ENCODE data around the gene TEX2. TPM values are rescaled to one million over a fixed set of nuclear protein-coding genes. Genes with fewer than 3 reads are reported as not detected.

Gene TEX2
- total and polyA plus RNA-seq, 2 donors (not counting 3 experiments of a cell fraction or from before 2014, with no cell fraction given): 13.3 to 25.8 TPM

DNA sequence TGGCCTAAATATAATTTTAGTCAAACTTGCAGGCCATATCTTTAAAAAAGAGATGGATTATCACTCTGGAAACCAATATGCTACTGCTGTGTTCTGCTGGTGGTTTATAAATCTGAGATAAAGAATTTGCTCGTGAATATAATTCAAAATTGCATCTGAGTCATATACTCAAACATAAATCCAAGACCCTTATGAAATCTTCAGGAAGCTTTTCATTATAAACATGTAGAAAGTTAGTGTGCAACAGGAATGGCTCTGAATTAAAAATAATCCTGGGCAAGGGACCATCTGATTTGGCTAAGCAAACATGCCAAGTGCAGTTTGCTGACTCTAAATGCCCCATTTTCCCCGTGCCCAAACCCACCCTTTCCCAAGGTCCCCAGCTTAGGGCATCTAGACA, 57.3 kb downstream of the TEX2 start:
- H3K36me3 ChIP-seq (ENCODE audit: control insufficient read depth in 2 of 2, extremely low read depth in 1 of 2, insufficient read depth in 2 of 2, low read length in 2 of 2): no peaks in the 10 kb centered on the region
- no peak for FAIRE-seq
- POLR2A ChIA-PET: interaction anchor here (0.7 kb wide), 1 partner anchor 22 kb away, joined by 7 read pairs; no protein-coding TSS in a partner anchor
- no peaks in the 10 kb centered on the region for H4K20me1 ChIP-seq (replicated peaks; ENCODE audit: control insufficient read depth, extremely low read depth, insufficient read depth, low read length)
- H3K9me3 ChIP-seq (replicated peaks; ENCODE audit: control insufficient read depth, insufficient read depth, low read length): no peaks in the 10 kb centered on the region
- no peaks in the 10 kb centered on the region for H3K9me1 ChIP-seq (replicated peaks; ENCODE audit: control insufficient read depth, extremely low read depth, insufficient read depth, low read length)
- H3K27me3 ChIP-seq (ENCODE audit: control insufficient read depth in 2 of 2, insufficient read depth in 2 of 2, low read length in 2 of 2): no peaks in the 10 kb centered on the region
- no TSS peak for BruUV-seq (replicated peaks)
- DNase-seq (ENCODE audit: low read depth, low spot score): no peak
- dilution Hi-C loops (cut with MboI; ENCODE audit: extremely low pct_ligation_motif_present, low sequenced_read_pairs) (no loop called here), intact Hi-C loops (cut with micrococcal nuclease) (no loop called here)
- no peak overlapping the region for H3K4me3 ChIP-seq (replicated peaks in 1 of 3; ENCODE audit: insufficient read depth in 1 of 3, low read depth in 1 of 3, low read length in 3 of 3)
- no peak overlapping the region for H3K4me2 ChIP-seq (ENCODE audit: insufficient read depth, low read length)
- H2AFZ ChIP-seq (ENCODE audit: low read depth, low read length): no peak overlapping the region
- CTCF ChIA-PET: interaction anchor here (0.9 to 2.2 kb wide), 6 partner anchors 8 to 84 kb away, joined by 3 to 7 read pairs (median 4); no protein-coding TSS in a partner anchor
- TF ChIP-seq, protein P1, sequence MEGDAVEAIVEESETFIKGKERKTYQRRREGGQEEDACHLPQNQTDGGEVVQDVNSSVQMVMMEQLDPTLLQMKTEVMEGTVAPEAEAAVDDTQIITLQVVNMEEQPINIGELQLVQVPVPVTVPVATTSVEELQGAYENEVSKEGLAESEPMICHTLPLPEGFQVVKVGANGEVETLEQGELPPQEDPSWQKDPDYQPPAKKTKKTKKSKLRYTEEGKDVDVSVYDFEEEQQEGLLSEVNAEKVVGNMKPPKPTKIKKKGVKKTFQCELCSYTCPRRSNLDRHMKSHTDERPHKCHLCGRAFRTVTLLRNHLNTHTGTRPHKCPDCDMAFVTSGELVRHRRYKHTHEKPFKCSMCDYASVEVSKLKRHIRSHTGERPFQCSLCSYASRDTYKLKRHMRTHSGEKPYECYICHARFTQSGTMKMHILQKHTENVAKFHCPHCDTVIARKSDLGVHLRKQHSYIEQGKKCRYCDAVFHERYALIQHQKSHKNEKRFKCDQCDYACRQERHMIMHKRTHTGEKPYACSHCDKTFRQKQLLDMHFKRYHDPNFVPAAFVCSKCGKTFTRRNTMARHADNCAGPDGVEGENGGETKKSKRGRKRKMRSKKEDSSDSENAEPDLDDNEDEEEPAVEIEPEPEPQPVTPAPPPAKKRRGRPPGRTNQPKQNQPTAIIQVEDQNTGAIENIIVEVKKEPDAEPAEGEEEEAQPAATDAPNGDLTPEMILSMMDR (IDR thresholded peaks at IDR 0.05; ENCODE audit: extremely low read depth in 1 of 2, insufficient read depth in 1 of 2, low read depth in 1 of 2, low read length in 2 of 2): no peak
- no peak for TF ChIP-seq MYC (IDR thresholded peaks at IDR 0.05; ENCODE audit: low read depth, low read length)
- no peaks in the 10 kb centered on the region for H3K79me2 ChIP-seq (ENCODE audit: control insufficient read depth, insufficient read depth, low read length)
- no peak overlapping the region for H3K9ac ChIP-seq (replicated peaks; ENCODE audit: extremely low read depth, insufficient read depth, low read length)
- H3K4me1 ChIP-seq (ENCODE audit: control insufficient read depth, extremely low read depth, insufficient read depth, low read length): no peaks in the 10 kb centered on the region
- H3K27ac ChIP-seq (ENCODE audit: insufficient read depth, low read depth, low read length): no peak overlapping the region

DNA sequence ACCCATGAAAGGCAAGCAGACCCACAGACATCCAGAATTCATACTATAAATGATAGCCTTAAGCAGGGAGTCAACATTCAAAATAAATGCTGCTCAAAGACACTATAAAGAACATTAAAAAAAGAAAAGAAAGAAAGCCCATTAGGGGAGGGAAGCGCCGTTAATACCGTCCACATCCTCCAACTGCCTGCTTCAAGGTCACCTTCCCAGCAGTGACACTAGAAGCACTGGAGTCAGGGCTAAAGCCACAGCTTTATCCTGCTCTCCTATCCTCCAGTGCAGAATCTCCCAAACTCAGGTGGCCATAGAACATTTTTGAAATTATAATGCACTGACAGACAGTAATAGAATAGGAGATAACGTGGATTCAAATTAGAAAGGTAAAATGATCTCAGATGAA, 59.4 kb downstream of the TEX2 start:
- BruUV-seq (replicated peaks): no TSS peak
- no peak for FAIRE-seq
- Histone ChIP-seq H3K36me3 (ENCODE audit: control insufficient read depth in 2 of 2, extremely low read depth in 1 of 2, insufficient read depth in 2 of 2, low read length in 2 of 2) (no peaks in the 10 kb centered on the region), H3K9me3 (replicated peaks; ENCODE audit: control insufficient read depth, insufficient read depth, low read length) (no peaks in the 10 kb centered on the region), H4K20me1 (replicated peaks; ENCODE audit: control insufficient read depth, extremely low read depth, insufficient read depth, low read length) (no peaks in the 10 kb centered on the region), H3K4me2 (ENCODE audit: insufficient read depth, low read length) (no peak overlapping the region), H3K27me3 (ENCODE audit: control insufficient read depth in 2 of 2, insufficient read depth in 2 of 2, low read length in 2 of 2) (no peaks in the 10 kb centered on the region), H3K4me3 (replicated peaks in 1 of 3; ENCODE audit: insufficient read depth in 1 of 3, low read depth in 1 of 3, low read length in 3 of 3) (no peak overlapping the region), H2AFZ (ENCODE audit: low read depth, low read length) (no peak overlapping the region), H3K79me2 (ENCODE audit: control insufficient read depth, insufficient read depth, low read length) (no peaks in the 10 kb centered on the region), H3K9me1 (replicated peaks; ENCODE audit: control insufficient read depth, extremely low read depth, insufficient read depth, low read length) (no peaks in the 10 kb centered on the region), H3K9ac (replicated peaks; ENCODE audit: extremely low read depth, insufficient read depth, low read length) (no peak overlapping the region), H3K27ac (ENCODE audit: insufficient read depth, low read depth, low read length) (no peak overlapping the region), H3K4me1 (ENCODE audit: control insufficient read depth, extremely low read depth, insufficient read depth, low read length) (no peaks in the 10 kb centered on the region)
- ChIA-PET POLR2A (no interaction called here), CTCF (interaction anchor here (1.4 kb wide), 1 partner anchor 33 kb away, joined by 3 read pairs; no protein-coding TSS in a partner anchor)
- dilution Hi-C loops (cut with MboI; ENCODE audit: extremely low pct_ligation_motif_present, low sequenced_read_pairs) (no loop called here), intact Hi-C loops (cut with micrococcal nuclease) (no loop called here)
- TF ChIP-seq GATA2 (IDR thresholded peaks at IDR 0.05; ENCODE audit: insufficient read depth, insufficient read length, low read depth, low read length) (no peak), POLR2A (IDR thresholded peaks at IDR 0.05; ENCODE audit: low read depth, low read length) (no peak), JUN (IDR thresholded peaks at IDR 0.05; ENCODE audit: borderline replicate concordance, insufficient read depth, insufficient read length, low read depth) (no peak), POLR2AphosphoS5 (IDR thresholded peaks at IDR 0.05; ENCODE audit: insufficient read depth, low read depth, low read length) (no peak), MYC (IDR thresholded peaks at IDR 0.05; ENCODE audit: low read depth, low read length) (no peak)
- TF ChIP-seq, protein P2, sequence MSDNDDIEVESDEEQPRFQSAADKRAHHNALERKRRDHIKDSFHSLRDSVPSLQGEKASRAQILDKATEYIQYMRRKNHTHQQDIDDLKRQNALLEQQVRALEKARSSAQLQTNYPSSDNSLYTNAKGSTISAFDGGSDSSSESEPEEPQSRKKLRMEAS (IDR thresholded peaks at IDR 0.05; ENCODE audit: insufficient read depth, insufficient read length): no peak
- TF ChIP-seq, protein P1 (IDR thresholded peaks at IDR 0.05; ENCODE audit: extremely low read depth in 1 of 2, insufficient read depth in 1 of 2, low read depth in 1 of 2, low read length in 2 of 2): no peak
- no peak for DNase-seq (ENCODE audit: low read depth, low spot score)

Data from endothelial cell of umbilical vein (primary cell).